Spinal cord (tissue), 10 donors: ENCODE results near the gene GTPBP1. TPM values are rescaled to one million over a fixed set of nuclear protein-coding genes. Genes with fewer than 3 reads are reported as not detected.

ENCODE experiments used
- DNase-seq, 6 donors: peaks; one replicate each; pipeline versions ENCODE4 v3.0.0 to v3.0.0-alpha.2; 2013 to 2015; ENCODE audit warnings: low spot score in 6 of 6, low read depth in 4 of 6
- H3K27ac ChIP-seq: one replicate; pipeline ENCODE4 v1.5.1; 2013; ENCODE audit warnings: low read depth, low read length, control low read depth
- H3K27me3 ChIP-seq: one replicate; pipeline ENCODE4 v1.6.1; 2013; ENCODE audit warnings: low read length; ENCODE audit not compliant: control insufficient read depth, insufficient read depth
- H3K36me3 ChIP-seq: one replicate; pipeline ENCODE4 v1.6.1; 2013; ENCODE audit warnings: low read length; ENCODE audit not compliant: control insufficient read depth, insufficient read depth
- H3K4me1 ChIP-seq: one replicate; pipeline ENCODE4 v1.6.1; 2013; ENCODE audit warnings: low read length; ENCODE audit not compliant: control insufficient read depth, insufficient read depth
- H3K4me3 ChIP-seq: one replicate; pipeline ENCODE4 v1.5.1; 2013; ENCODE audit warnings: low read depth, low read length, control low read depth
- H3K9me3 ChIP-seq: one replicate; pipeline ENCODE4 v1.6.1; 2013; ENCODE audit warnings: low read length; ENCODE audit not compliant: control insufficient read depth, insufficient read depth
- WGBS: methylation state at CpG from one replicate; pipeline ENCODE4 v1.1.5; 2013; ENCODE audit warnings: missing lambda C conversion rate; ENCODE audit not compliant: insufficient coverage; 5-methylcytosine and 5-hydroxymethylcytosine counted together
- polyA plus RNA-seq, 2 donors: library from polyadenylated mRNA; unstranded; fragments of 120-200 nt; gene quantifications; one replicate each; pipeline ENCODE4 v1.2.1, GENCODE V29; 2013; ENCODE audit not compliant: insufficient read length in 2 of 2
- total RNA-seq, 2 donors: library from RNA; depleted of rRNA in 1 of 2; stranded (reverse); fragments of 120-200 nt in 1 of 2; fragments of >200 nt in 1 of 2; gene quantifications; one replicate each; pipeline versions ENCODE4 v1.2.3 to v1.2.4, GENCODE V29; 2013 to 2014
- donor health status: healthy.

GTPBP1 gene
- total and polyA plus RNA-seq, 4 donors: 25.0 to 79.6 (median 44.4) TPM

- 85% methylated on average over 8 of the region's 11 CpGs for WGBS
- Histone ChIP-seq H3K27ac (no peak overlapping the region), H3K36me3 (peaks cover 29% of the 10 kb centered on the region), H3K4me1 (no peaks in the 10 kb centered on the region), H3K27me3 (no peaks in the 10 kb centered on the region), H3K9me3 (no peaks in the 10 kb centered on the region), H3K4me3 (no peak overlapping the region)
- no peak for DNase-seq
Measured at GRCh38 chr22:38712486-38713207, 6.9 kb downstream of the GTPBP1 start.

GRCh38 chr22:38713921-38714320 lies 8.2 kb downstream of the GTPBP1 start:
- H3K4me1 ChIP-seq: no peaks in the 10 kb centered on the region
- no peak overlapping the region for H3K27ac ChIP-seq
- H3K27me3 ChIP-seq: no peaks in the 10 kb centered on the region
- peaks cover 26% of the 10 kb centered on the region for H3K36me3 ChIP-seq
- DNase-seq: no peak
- no peaks in the 10 kb centered on the region for H3K9me3 ChIP-seq
- H3K4me3 ChIP-seq: no peak overlapping the region
- WGBS: 84% methylated on average over 8 of the region's 8 CpGs

- 88% methylated on average over 9 of the region's 9 CpGs for WGBS
- no peak for DNase-seq
- Histone ChIP-seq H3K36me3 (peaks cover 24% of the 10 kb centered on the region), H3K9me3 (no peaks in the 10 kb centered on the region), H3K4me3 (no peak overlapping the region), H3K27me3 (no peaks in the 10 kb centered on the region), H3K27ac (no peak overlapping the region), H3K4me1 (no peaks in the 10 kb centered on the region)
Measured at GRCh38 chr22:38715176-38715764, 9.5 kb downstream of the GTPBP1 start.

- DNase-seq: no peak
- H3K9me3 ChIP-seq: no peaks in the 10 kb centered on the region
- H3K4me3 ChIP-seq: no peak overlapping the region
- H3K4me1 ChIP-seq: no peaks in the 10 kb centered on the region
- WGBS: 95% methylated on average over 15 of the region's 15 CpGs
- H3K27ac ChIP-seq: no peak overlapping the region
- no peaks in the 10 kb centered on the region for H3K27me3 ChIP-seq
- H3K36me3 ChIP-seq: peaks cover 27% of the 10 kb centered on the region
Measured at GRCh38 chr22:38715852-38716251, 10.1 kb downstream of the GTPBP1 start.

- no peak for DNase-seq
- 93% methylated on average over 6 of the region's 10 CpGs for WGBS
- H3K36me3 ChIP-seq: peaks cover 31% of the 10 kb centered on the region
Measured at GRCh38 chr22:38716271-38716670, 10.5 kb downstream of the GTPBP1 start.

GRCh38 chr22:38716826-38717225 lies 11.1 kb downstream of the GTPBP1 start:
- DNase-seq: no peak
- 96% methylated on average over 7 of the region's 9 CpGs for WGBS
- H3K27me3 ChIP-seq: no peaks in the 10 kb centered on the region
- H3K27ac ChIP-seq: no peak overlapping the region
- peaks cover 36% of the 10 kb centered on the region for H3K36me3 ChIP-seq
- H3K4me1 ChIP-seq: no peaks in the 10 kb centered on the region
- H3K4me3 ChIP-seq: no peak overlapping the region
- no peaks in the 10 kb centered on the region for H3K9me3 ChIP-seq

More at GRCh38 chr22:38716271-38716670, 10.5 kb downstream of the GTPBP1 start:
- no peak overlapping the region for H3K4me3 ChIP-seq
- no peak overlapping the region for H3K27ac ChIP-seq
- H3K27me3 ChIP-seq: no peaks in the 10 kb centered on the region
- H3K9me3 ChIP-seq: no peaks in the 10 kb centered on the region
- H3K4me1 ChIP-seq: no peaks in the 10 kb centered on the region

- Histone ChIP-seq H3K36me3 (peaks cover 34% of the 10 kb centered on the region), H3K27ac (no peak overlapping the region)
- no peak for DNase-seq
Measured at GRCh38 chr22:38717244-38717643, 11.5 kb downstream of the GTPBP1 start.

GRCh38 chr22:38718414-38718813 lies 12.7 kb downstream of the GTPBP1 start:
- 58% methylated on average over 5 of the region's 6 CpGs for WGBS
- no peak for DNase-seq
- H3K36me3 ChIP-seq: peaks cover 41% of the 10 kb centered on the region

More at GRCh38 chr22:38717244-38717643, 11.5 kb downstream of the GTPBP1 start:
- no peak overlapping the region for H3K4me3 ChIP-seq
- no peaks in the 10 kb centered on the region for H3K4me1 ChIP-seq
- WGBS: 93% methylated on average over 3 of the region's 6 CpGs
- H3K27me3 ChIP-seq: no peaks in the 10 kb centered on the region
- H3K9me3 ChIP-seq: no peaks in the 10 kb centered on the region

GRCh38 chr22:38719196-38719595 lies 13.5 kb downstream of the GTPBP1 start:
- Histone ChIP-seq H3K4me1 (no peaks in the 10 kb centered on the region), H3K27me3 (no peaks in the 10 kb centered on the region), H3K27ac (no peak overlapping the region), H3K4me3 (no peak overlapping the region), H3K36me3 (peaks cover 43% of the 10 kb centered on the region), H3K9me3 (no peaks in the 10 kb centered on the region)
- no peak for DNase-seq
- WGBS: 93% methylated on average over 5 of the region's 6 CpGs

More at GRCh38 chr22:38718414-38718813, 12.7 kb downstream of the GTPBP1 start:
- Histone ChIP-seq H3K27ac (no peak overlapping the region), H3K9me3 (no peaks in the 10 kb centered on the region), H3K27me3 (no peaks in the 10 kb centered on the region), H3K4me1 (no peaks in the 10 kb centered on the region), H3K4me3 (no peak overlapping the region)

- no CpG with 5 or more reads among the region's 3 CpGs for WGBS
- H3K4me3 ChIP-seq: no peak overlapping the region
- peaks cover 47% of the 10 kb centered on the region for H3K36me3 ChIP-seq
- H3K4me1 ChIP-seq: no peaks in the 10 kb centered on the region
- H3K27me3 ChIP-seq: no peaks in the 10 kb centered on the region
- no peak overlapping the region for H3K27ac ChIP-seq
- H3K9me3 ChIP-seq: no peaks in the 10 kb centered on the region
- DNase-seq: no peak
Measured at GRCh38 chr22:38720350-38720749, 14.6 kb downstream of the GTPBP1 start.
